ENCODE measurements around the gene ZBED4. TPM values are rescaled to one million over a fixed set of nuclear protein-coding genes. Genes with fewer than 3 reads are reported as not detected.

ZBED4 gene
- total and polyA plus RNA-seq, 2 donors (not counting 1 experiment from before 2014, with no cell fraction given) = 3.5 to 6.3 TPM

- Histone ChIP-seq H3K36me3 (ENCODE audit: control insufficient read depth, insufficient read depth, low read length) (peaks cover 13% of the 10 kb centered on the region), H3K9ac (ENCODE audit: insufficient read depth, low read length) (no peak overlapping the region), H3K4me3 (replicated peaks in 1 of 4; ENCODE audit: control extremely low read depth in 1 of 4, insufficient read depth in 1 of 4, low read depth in 3 of 4, low read length in 4 of 4) (no peak overlapping the region), H3K27me3 (ENCODE audit: control insufficient read depth, insufficient read depth, low read length) (no peaks in the 10 kb centered on the region), H3K4me2 (ENCODE audit: extremely low read depth, insufficient read depth, low read length) (no peak overlapping the region), H3K9me3 (ENCODE audit: control insufficient read depth, insufficient read depth, low read depth, low read length) (no peaks in the 10 kb centered on the region), H3K27ac (ENCODE audit: insufficient read depth, low read length) (no peak overlapping the region), H4K20me1 (ENCODE audit: control insufficient read depth, extremely low read depth, insufficient read depth, low read length) (no peaks in the 10 kb centered on the region), H3K4me1 (ENCODE audit: control insufficient read depth, extremely low read depth, insufficient read depth, low read length) (no peaks in the 10 kb centered on the region), H3K79me2 (ENCODE audit: control insufficient read depth, insufficient read depth, low read length) (no peaks in the 10 kb centered on the region), H2AFZ (ENCODE audit: low read length) (no peak overlapping the region)
- no peak for DNase-seq (ENCODE audit: low read depth in 2 of 2)
- TF ChIP-seq EZH2 (IDR thresholded peaks at IDR 0.05; ENCODE audit: low read length, missing control alignments) (no peak), CTCF (conservative IDR thresholded peaks at IDR 0.05 in 1 of 2, IDR thresholded peaks at IDR 0.05 in 1 of 2; ENCODE audit: low read depth in 1 of 2, low read length in 2 of 2) (no peak)
These were observed 54.2 kb downstream of the ZBED4 start for GRCh38 chr22:49907807-49908206.

- no peak overlapping the region for H3K4me2 ChIP-seq (ENCODE audit: extremely low read depth, insufficient read depth, low read length)
- H3K4me1 ChIP-seq (ENCODE audit: control insufficient read depth, extremely low read depth, insufficient read depth, low read length) = no peaks in the 10 kb centered on the region
- no peak overlapping the region for H3K9ac ChIP-seq (ENCODE audit: insufficient read depth, low read length)
- no peaks in the 10 kb centered on the region for H3K9me3 ChIP-seq (ENCODE audit: control insufficient read depth, insufficient read depth, low read depth, low read length)
- H3K4me3 ChIP-seq (replicated peaks in 1 of 4; ENCODE audit: control extremely low read depth in 1 of 4, insufficient read depth in 1 of 4, low read depth in 3 of 4, low read length in 4 of 4) = no peak overlapping the region
- no peaks in the 10 kb centered on the region for H4K20me1 ChIP-seq (ENCODE audit: control insufficient read depth, extremely low read depth, insufficient read depth, low read length)
- TF ChIP-seq CTCF (conservative IDR thresholded peaks at IDR 0.05 in 1 of 2, IDR thresholded peaks at IDR 0.05 in 1 of 2; ENCODE audit: low read depth in 1 of 2, low read length in 2 of 2) (no peak), EZH2 (IDR thresholded peaks at IDR 0.05; ENCODE audit: low read length, missing control alignments) (no peak)
- no peak overlapping the region for H2AFZ ChIP-seq (ENCODE audit: low read length)
- no peak overlapping the region for H3K27ac ChIP-seq (ENCODE audit: insufficient read depth, low read length)
- no peaks in the 10 kb centered on the region for H3K27me3 ChIP-seq (ENCODE audit: control insufficient read depth, insufficient read depth, low read length)
- no peaks in the 10 kb centered on the region for H3K79me2 ChIP-seq (ENCODE audit: control insufficient read depth, insufficient read depth, low read length)
- H3K36me3 ChIP-seq (ENCODE audit: control insufficient read depth, insufficient read depth, low read length) = peaks cover 5% of the 10 kb centered on the region
- no peak for DNase-seq (ENCODE audit: low read depth in 2 of 2)
These were observed 56.0 kb downstream of the ZBED4 start for GRCh38 chr22:49909476-49910205.

- Histone ChIP-seq H3K4me3 (replicated peaks in 1 of 4; ENCODE audit: control extremely low read depth in 1 of 4, insufficient read depth in 1 of 4, low read depth in 3 of 4, low read length in 4 of 4) (no peak overlapping the region), H3K9ac (ENCODE audit: insufficient read depth, low read length) (no peak overlapping the region), H3K27ac (ENCODE audit: insufficient read depth, low read length) (no peak overlapping the region), H3K4me2 (ENCODE audit: extremely low read depth, insufficient read depth, low read length) (no peak overlapping the region), H4K20me1 (ENCODE audit: control insufficient read depth, extremely low read depth, insufficient read depth, low read length) (no peaks in the 10 kb centered on the region), H3K36me3 (ENCODE audit: control insufficient read depth, insufficient read depth, low read length) (peaks cover 5% of the 10 kb centered on the region), H2AFZ (ENCODE audit: low read length) (no peak overlapping the region), H3K27me3 (ENCODE audit: control insufficient read depth, insufficient read depth, low read length) (no peaks in the 10 kb centered on the region), H3K9me3 (ENCODE audit: control insufficient read depth, insufficient read depth, low read depth, low read length) (no peaks in the 10 kb centered on the region), H3K4me1 (ENCODE audit: control insufficient read depth, extremely low read depth, insufficient read depth, low read length) (no peaks in the 10 kb centered on the region), H3K79me2 (ENCODE audit: control insufficient read depth, insufficient read depth, low read length) (no peaks in the 10 kb centered on the region)
- no peak for TF ChIP-seq CTCF (conservative IDR thresholded peaks at IDR 0.05 in 1 of 2, IDR thresholded peaks at IDR 0.05 in 1 of 2; ENCODE audit: low read depth in 1 of 2, low read length in 2 of 2)
- TF ChIP-seq EZH2 (IDR thresholded peaks at IDR 0.05; ENCODE audit: low read length, missing control alignments) = no peak
- DNase-seq (ENCODE audit: low read depth in 2 of 2) = no peak
These were observed 56.8 kb downstream of the ZBED4 start for GRCh38 chr22:49910229-49911155.

Data from fibroblast of lung (primary cell).